NB4 (cell line): ENCODE measurements around the gene MEAF6.

Experiments used
- MYC ChIP-seq: IDR thresholded peaks from 2 replicates; pipeline ENCODE4 v1.6.1; 2011; ENCODE audit warnings: low read depth, low read length
- POLR2A ChIP-seq: IDR thresholded peaks from 2 replicates; pipeline ENCODE4 v1.6.1; 2011; ENCODE audit warnings: mild to moderate bottlenecking; ENCODE audit not compliant: insufficient read length; ENCODE audit errors: extremely low read depth
- TF ChIP-seq, protein P1 (sequence below): IDR thresholded peaks from one replicate; pipeline ENCODE4 v1.5.1; 2012; ENCODE audit warnings: low read depth, low read length

DNA sequence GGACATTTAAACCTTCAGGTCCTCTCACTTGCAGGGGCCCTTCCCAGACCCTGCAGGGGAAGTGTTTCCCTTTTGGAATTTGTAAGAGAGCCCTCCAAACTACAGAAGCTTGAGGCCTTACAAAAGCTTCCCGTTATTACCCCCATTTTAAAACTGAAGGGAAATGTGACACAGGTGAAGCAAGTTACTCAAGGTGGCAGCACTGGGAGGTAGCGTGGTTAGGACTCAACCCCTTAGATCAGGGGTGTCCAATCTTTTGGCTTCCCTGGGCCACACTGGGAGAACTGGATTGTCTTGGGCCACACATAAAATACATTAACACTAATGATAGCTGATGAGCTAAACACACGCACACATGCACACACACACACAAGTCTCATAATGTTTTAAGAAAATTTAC is 56.0 kb downstream of the MEAF6 start:
- TF ChIP-seq, protein P1, sequence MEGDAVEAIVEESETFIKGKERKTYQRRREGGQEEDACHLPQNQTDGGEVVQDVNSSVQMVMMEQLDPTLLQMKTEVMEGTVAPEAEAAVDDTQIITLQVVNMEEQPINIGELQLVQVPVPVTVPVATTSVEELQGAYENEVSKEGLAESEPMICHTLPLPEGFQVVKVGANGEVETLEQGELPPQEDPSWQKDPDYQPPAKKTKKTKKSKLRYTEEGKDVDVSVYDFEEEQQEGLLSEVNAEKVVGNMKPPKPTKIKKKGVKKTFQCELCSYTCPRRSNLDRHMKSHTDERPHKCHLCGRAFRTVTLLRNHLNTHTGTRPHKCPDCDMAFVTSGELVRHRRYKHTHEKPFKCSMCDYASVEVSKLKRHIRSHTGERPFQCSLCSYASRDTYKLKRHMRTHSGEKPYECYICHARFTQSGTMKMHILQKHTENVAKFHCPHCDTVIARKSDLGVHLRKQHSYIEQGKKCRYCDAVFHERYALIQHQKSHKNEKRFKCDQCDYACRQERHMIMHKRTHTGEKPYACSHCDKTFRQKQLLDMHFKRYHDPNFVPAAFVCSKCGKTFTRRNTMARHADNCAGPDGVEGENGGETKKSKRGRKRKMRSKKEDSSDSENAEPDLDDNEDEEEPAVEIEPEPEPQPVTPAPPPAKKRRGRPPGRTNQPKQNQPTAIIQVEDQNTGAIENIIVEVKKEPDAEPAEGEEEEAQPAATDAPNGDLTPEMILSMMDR, result no peak
- TF ChIP-seq POLR2A, result no peak
- TF ChIP-seq MYC, result no peak
